ENCODE results near the gene CCT4. TPM values are rescaled to one million over a fixed set of nuclear protein-coding genes. Genes with fewer than 3 reads are reported as not detected.
"Not testable (repeated sequence)": the region's sequence is repeated elsewhere in the genome, so short reads cannot be mapped to it uniquely, and the experiment has no call there.

Gene CCT4
- total RNA-seq, 2 experiments from 2014 or later, result 388 to 390 TPM

- ChIA-PET POLR2A (interaction anchor here (1.0 to 1.3 kb wide), 4 partner anchors 14 to 315 kb away, joined by 3 to 4 read pairs (median 3); partner anchors contain the start of gene XPO1), CTCF (interaction anchor here (1.0 to 1.5 kb wide), 4 partner anchors 9 to 182 kb away, joined by 3 read pairs; no protein-coding TSS in a partner anchor)
- Mint-ChIP-seq H3K4me3 (peak overlapping the region; percentile 97), H3K9me3 (no peaks in the 10 kb centered on the region), H3K4me1 (ENCODE audit: low read depth) (peaks cover 20% of the 10 kb centered on the region), H3K36me3 (ENCODE audit: low read depth) (peaks cover 5% of the 10 kb centered on the region), H3K27ac (peak overlapping the region; percentile 93), H3K27me3 (no peaks in the 10 kb centered on the region)
- DNase-seq (no peak), ATAC-seq (peak; percentile 49)
- TF ChIP-seq, protein P1, sequence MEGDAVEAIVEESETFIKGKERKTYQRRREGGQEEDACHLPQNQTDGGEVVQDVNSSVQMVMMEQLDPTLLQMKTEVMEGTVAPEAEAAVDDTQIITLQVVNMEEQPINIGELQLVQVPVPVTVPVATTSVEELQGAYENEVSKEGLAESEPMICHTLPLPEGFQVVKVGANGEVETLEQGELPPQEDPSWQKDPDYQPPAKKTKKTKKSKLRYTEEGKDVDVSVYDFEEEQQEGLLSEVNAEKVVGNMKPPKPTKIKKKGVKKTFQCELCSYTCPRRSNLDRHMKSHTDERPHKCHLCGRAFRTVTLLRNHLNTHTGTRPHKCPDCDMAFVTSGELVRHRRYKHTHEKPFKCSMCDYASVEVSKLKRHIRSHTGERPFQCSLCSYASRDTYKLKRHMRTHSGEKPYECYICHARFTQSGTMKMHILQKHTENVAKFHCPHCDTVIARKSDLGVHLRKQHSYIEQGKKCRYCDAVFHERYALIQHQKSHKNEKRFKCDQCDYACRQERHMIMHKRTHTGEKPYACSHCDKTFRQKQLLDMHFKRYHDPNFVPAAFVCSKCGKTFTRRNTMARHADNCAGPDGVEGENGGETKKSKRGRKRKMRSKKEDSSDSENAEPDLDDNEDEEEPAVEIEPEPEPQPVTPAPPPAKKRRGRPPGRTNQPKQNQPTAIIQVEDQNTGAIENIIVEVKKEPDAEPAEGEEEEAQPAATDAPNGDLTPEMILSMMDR (IDR thresholded peaks at IDR 0.05), result no peak
- intact Hi-C loops (cut with micrococcal nuclease), result no loop called here
These were observed 35.2 kb downstream of the CCT4 start for GRCh38 chr2:61853086-61853846.

GRCh38 chr2:61851270-61851669, 37.2 kb downstream of the CCT4 start:
- intact Hi-C loops (cut with micrococcal nuclease), result not testable (repeated sequence)

GRCh38 chr2:61845320-61845719, 43.1 kb downstream of the CCT4 start:
- DNase-seq (no peak), ATAC-seq (no peak)
- no peaks in the 10 kb centered on the region for H3K9me3 Mint-ChIP-seq
- no peak overlapping the region for H3K27ac Mint-ChIP-seq
- no peaks in the 10 kb centered on the region for H3K36me3 Mint-ChIP-seq (ENCODE audit: low read depth)
- H3K4me3 Mint-ChIP-seq, result no peak overlapping the region
- ChIA-PET POLR2A (no interaction called here), CTCF (no interaction called here)
- no peaks in the 10 kb centered on the region for H3K27me3 Mint-ChIP-seq
- no peaks in the 10 kb centered on the region for H3K4me1 Mint-ChIP-seq (ENCODE audit: low read depth)
- intact Hi-C loops (cut with micrococcal nuclease), result no loop called here
- TF ChIP-seq, protein P1 (IDR thresholded peaks at IDR 0.05), result no peak

More at GRCh38 chr2:61851270-61851669, 37.2 kb downstream of the CCT4 start:
- H3K27me3 Mint-ChIP-seq; DNase-seq; POLR2A ChIA-PET; H3K36me3 Mint-ChIP-seq (ENCODE audit: low read depth); H3K27ac Mint-ChIP-seq; ATAC-seq; H3K9me3 Mint-ChIP-seq; CTCF ChIA-PET; H3K4me3 Mint-ChIP-seq: not testable (repeated sequence)
- peaks cover 15% of the 10 kb centered on the region for H3K4me1 Mint-ChIP-seq (ENCODE audit: low read depth)

GRCh38 chr2:61841286-61841685, 47.2 kb downstream of the CCT4 start:
- no peak overlapping the region for H3K27ac Mint-ChIP-seq
- POLR2A ChIA-PET, result interaction anchor here (0.7 kb wide), 1 partner anchor 14 kb away, joined by 3 read pairs; no protein-coding TSS in a partner anchor
- no peak for DNase-seq
- intact Hi-C loops (cut with micrococcal nuclease), result no loop called here
- H3K9me3 Mint-ChIP-seq, result no peaks in the 10 kb centered on the region
- no peaks in the 10 kb centered on the region for H3K4me1 Mint-ChIP-seq (ENCODE audit: low read depth)
- H3K4me3 Mint-ChIP-seq, result no peak overlapping the region
- ATAC-seq, result no peak
- no peaks in the 10 kb centered on the region for H3K27me3 Mint-ChIP-seq
- no peaks in the 10 kb centered on the region for H3K36me3 Mint-ChIP-seq (ENCODE audit: low read depth)
- TF ChIP-seq, protein P1 (IDR thresholded peaks at IDR 0.05), result no peak
- CTCF ChIA-PET, result interaction anchor here (0.6 kb wide), 1 partner anchor 47 kb away, joined by 3 read pairs; no protein-coding TSS in a partner anchor

GRCh38 chr2:61834893-61835292, 53.6 kb downstream of the CCT4 start:
- DNase-seq, result no peak
- Mint-ChIP-seq H3K4me3 (no peak overlapping the region), H3K36me3 (ENCODE audit: low read depth) (peaks cover 3% of the 10 kb centered on the region), H3K4me1 (ENCODE audit: low read depth) (no peaks in the 10 kb centered on the region), H3K27me3 (no peaks in the 10 kb centered on the region), H3K27ac (no peak overlapping the region), H3K9me3 (no peaks in the 10 kb centered on the region)
- POLR2A ChIA-PET, result no interaction called here
- no peak for ATAC-seq
- CTCF ChIA-PET, result no interaction called here
- intact Hi-C loops (cut with micrococcal nuclease), result no loop called here
- TF ChIP-seq, protein P1 (IDR thresholded peaks at IDR 0.05), result no peak

Data from activated CD8-positive, alpha-beta T cell treated with anti-CD3 and anti-CD28 coated beads for 36 hours (primary cell).